Measurements from ENCODE around the gene DIAPH1. TPM values are rescaled to one million over a fixed set of nuclear protein-coding genes. Genes with fewer than 3 reads are reported as not detected.

Gene DIAPH1
- total and polyA plus RNA-seq, 11 donors, result 29.9 to 137 (median 61.5) TPM

DNA sequence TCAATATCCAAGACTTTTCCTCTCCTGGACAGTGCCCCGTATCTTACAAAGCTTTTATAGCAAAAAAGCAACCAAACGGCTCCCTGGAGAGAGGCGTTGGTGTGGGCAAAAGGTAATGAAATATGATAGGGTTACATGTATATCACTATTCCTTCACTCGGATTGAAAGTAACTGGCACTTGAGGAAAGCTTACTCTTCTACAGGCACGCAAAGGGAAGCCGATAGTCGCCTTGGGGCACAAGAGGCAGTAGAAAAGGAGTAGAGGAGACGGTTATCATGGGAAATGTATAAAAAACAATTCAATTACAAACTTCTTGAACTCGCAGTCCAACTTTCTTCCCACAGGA is 1.1 kb downstream of the DIAPH1 start:
- TF ChIP-seq, protein P1, sequence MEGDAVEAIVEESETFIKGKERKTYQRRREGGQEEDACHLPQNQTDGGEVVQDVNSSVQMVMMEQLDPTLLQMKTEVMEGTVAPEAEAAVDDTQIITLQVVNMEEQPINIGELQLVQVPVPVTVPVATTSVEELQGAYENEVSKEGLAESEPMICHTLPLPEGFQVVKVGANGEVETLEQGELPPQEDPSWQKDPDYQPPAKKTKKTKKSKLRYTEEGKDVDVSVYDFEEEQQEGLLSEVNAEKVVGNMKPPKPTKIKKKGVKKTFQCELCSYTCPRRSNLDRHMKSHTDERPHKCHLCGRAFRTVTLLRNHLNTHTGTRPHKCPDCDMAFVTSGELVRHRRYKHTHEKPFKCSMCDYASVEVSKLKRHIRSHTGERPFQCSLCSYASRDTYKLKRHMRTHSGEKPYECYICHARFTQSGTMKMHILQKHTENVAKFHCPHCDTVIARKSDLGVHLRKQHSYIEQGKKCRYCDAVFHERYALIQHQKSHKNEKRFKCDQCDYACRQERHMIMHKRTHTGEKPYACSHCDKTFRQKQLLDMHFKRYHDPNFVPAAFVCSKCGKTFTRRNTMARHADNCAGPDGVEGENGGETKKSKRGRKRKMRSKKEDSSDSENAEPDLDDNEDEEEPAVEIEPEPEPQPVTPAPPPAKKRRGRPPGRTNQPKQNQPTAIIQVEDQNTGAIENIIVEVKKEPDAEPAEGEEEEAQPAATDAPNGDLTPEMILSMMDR (IDR thresholded peaks at IDR 0.05), result no peak
- no peak for TF ChIP-seq POLR2A (IDR thresholded peaks at IDR 0.05)
- intact Hi-C loops (cut with DNase I), result loop anchor here in 4 of 10 donors (2.0 kb wide), 3 partner anchors 15 to 25 kb away; no protein-coding TSS in a partner anchor

DNA sequence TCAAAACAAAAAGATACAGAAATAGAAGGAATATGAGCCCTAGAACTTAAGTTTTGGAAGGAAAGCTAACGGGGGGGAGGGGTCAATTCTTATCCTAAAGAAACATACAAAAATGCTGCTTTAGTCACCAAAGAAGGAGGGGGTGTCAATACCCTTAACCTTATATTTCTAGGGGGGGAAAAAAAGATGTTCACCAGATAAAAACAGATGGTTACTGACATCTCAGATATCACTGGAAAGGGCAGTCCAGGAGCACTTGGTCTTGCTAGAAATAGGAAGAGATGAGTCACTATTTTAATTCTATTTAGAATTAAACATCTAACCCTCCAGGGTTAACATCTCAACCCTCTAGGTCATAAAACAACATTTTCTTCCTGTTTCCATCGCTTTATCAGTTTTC is 1.7 kb downstream of the DIAPH1 start:
- peak overlapping the region in 11 of 12 donors; percentile 75 to 99 (median 97) for H3K27ac ChIP-seq

More for the DNA sequence above, 1.1 kb downstream of the DIAPH1 start:
- DNase-seq (no peak), ATAC-seq (no peak)
- Histone ChIP-seq H3K36me3 (peaks cover 0 to 31% (median 26%) of the 10 kb centered on the region in 9 donors), H3K27ac (peak overlapping the region; percentile 75 to 99 (median 96)), H3K27me3 (no peaks in the 10 kb centered on the region), H3K9me3 (no peaks in the 10 kb centered on the region), H3K4me3 (peak overlapping the region; percentile 73 to 99 (median 96)), H3K4me1 (peaks cover 0 to 65% (median 39%) of the 10 kb centered on the region in 12 donors)
- WGBS, 4 donors, result 4 to 14% (median 8%) methylated on average over 9 of the region's 9 CpGs

DNA sequence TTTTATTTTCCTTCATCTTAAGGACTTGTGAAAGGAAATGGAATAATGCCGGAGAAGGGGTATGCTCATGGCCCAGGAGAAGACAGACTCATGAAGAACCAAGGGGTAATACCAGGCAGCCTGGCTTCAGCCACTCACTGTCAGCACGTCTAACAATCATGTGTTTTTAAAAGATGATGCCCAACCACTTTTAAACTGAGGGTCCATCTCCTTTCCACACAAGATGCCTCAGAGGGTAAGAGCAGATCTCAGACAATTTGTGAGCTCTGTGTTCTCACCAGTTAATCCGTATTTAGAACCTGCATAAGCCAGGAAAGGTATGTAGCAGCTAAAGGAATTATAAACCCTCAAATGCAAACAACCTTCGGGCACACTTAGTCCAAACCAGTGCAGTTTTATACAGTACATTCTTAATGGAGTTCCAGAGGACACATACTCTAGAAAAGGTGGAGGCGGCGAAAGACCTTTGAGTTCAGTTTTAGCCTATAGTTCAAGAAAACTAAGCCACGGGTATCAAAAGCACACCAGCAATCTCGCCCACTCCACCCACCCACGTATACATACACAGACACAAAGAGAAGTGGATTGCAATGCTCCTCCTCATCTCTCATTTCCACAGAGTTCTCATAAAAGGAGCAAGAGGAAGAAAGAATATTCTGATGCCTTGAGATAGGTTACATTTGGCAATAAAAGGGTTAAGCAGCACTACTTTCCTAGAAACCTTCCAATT is 2.6 kb downstream of the DIAPH1 start:
- no peaks in the 10 kb centered on the region for H3K9me3 ChIP-seq
- H3K4me3 ChIP-seq, result peak overlapping the region in 8 of 12 donors; percentile 10 to 99 (median 94)
- no peaks in the 10 kb centered on the region for H3K27me3 ChIP-seq
- WGBS, 4 donors, result 68 to 75% (median 71%) methylated on average over 9 of the region's 9 CpGs
- peak overlapping the region in 6 of 12 donors; percentile 90 to 99 (median 98) for H3K27ac ChIP-seq
- intact Hi-C loops (cut with DNase I), result loop anchor here in 2 of 10 donors (2.0 kb wide), 2 partner anchors 13 to 15 kb away; no protein-coding TSS in a partner anchor
- ATAC-seq (no peak), DNase-seq (no peak)
- peaks cover 0 to 16% (median 12%) of the 10 kb centered on the region in 9 donors for H3K36me3 ChIP-seq
- peaks cover 0 to 72% (median 40%) of the 10 kb centered on the region in 12 donors for H3K4me1 ChIP-seq
- no peak for TF ChIP-seq POLR2A (IDR thresholded peaks at IDR 0.05)
- TF ChIP-seq, protein P1 (IDR thresholded peaks at IDR 0.05), result no peak

More for the DNA sequence above, 1.7 kb downstream of the DIAPH1 start:
- 47 to 61% (median 50%) methylated on average over 2 of the region's 2 CpGs for WGBS, 4 donors
- Histone ChIP-seq H3K4me1 (peaks cover 0 to 64% (median 40%) of the 10 kb centered on the region in 12 donors), H3K9me3 (no peaks in the 10 kb centered on the region), H3K4me3 (peak overlapping the region in 11 of 12 donors; percentile 73 to 99 (median 96)), H3K36me3 (peaks cover 0 to 26% (median 21%) of the 10 kb centered on the region in 9 donors), H3K27me3 (no peaks in the 10 kb centered on the region)
- no peak for DNase-seq
- no peak for ATAC-seq
- no peak for TF ChIP-seq POLR2A (IDR thresholded peaks at IDR 0.05)
- TF ChIP-seq, protein P1 (IDR thresholded peaks at IDR 0.05), result no peak
- intact Hi-C loops (cut with DNase I), result loop anchor here in 2 of 10 donors (2.0 kb wide), 2 partner anchors 14 to 16 kb away; no protein-coding TSS in a partner anchor

DNA sequence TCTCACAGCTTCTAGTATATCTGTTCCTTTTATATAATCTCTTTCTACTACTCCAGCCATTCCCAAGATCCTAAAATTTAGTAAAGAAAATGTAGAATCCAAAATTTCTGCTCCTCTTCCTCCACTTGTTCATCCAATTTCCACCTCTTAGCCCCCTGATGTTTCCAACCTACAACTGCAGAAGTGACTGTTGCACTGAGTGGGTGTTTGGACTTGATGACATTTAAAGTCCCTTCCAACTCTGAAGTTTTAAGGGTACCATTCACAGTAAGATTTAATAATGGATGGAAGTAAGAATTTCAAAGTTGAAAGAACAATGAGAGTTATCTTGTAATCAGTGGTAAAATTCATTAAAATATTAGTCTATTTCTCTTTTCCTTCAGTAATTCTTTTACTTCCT is 5.5 kb downstream of the DIAPH1 start:
- no peaks in the 10 kb centered on the region for H3K27me3 ChIP-seq
- peaks cover 0 to 87% (median 40%) of the 10 kb centered on the region in 12 donors for H3K4me1 ChIP-seq
- H3K36me3 ChIP-seq, result no peaks in the 10 kb centered on the region
- TF ChIP-seq, protein P1 (IDR thresholded peaks at IDR 0.05), result no peak
- no peak for TF ChIP-seq POLR2A (IDR thresholded peaks at IDR 0.05)
- H3K27ac ChIP-seq, result peak overlapping the region in 6 of 12 donors; percentile 1 to 54 (median 24)
- intact Hi-C loops (cut with DNase I), result no loop called here
- no peak for ATAC-seq
- H3K9me3 ChIP-seq, result no peaks in the 10 kb centered on the region
- no peak overlapping the region for H3K4me3 ChIP-seq
- no peak for DNase-seq
